ENCODE measurements around the gene RSAD2. TPM values are rescaled to one million over a fixed set of nuclear protein-coding genes. Genes with fewer than 3 reads are reported as not detected.

RSAD2 gene
- total and polyA plus RNA-seq, 2 donors (not counting 1 experiment from before 2014, with no cell fraction given): 0.81 to 1.5 TPM

DNA sequence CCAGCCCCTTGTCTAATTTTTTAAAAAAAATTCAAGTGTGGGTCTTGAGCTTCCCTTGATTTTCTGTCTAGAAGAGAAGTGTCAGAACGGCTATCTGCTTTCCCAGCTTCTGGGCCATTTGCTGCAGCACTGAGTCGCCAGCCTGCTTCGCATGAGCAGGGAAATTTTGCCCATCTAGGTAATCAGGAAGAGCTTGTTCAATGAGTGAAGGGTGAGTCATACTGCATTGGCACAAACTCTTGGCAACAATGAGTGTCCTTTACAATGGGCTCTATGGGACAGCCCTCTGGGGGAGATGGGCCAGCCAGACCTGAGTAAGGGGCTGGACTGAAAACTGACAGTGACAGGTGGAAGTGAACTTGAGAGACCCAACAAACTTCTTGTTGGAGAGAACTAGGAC, 37.3 kb downstream of the RSAD2 start:
- Histone ChIP-seq H3K79me2 (ENCODE audit: control insufficient read depth, insufficient read depth, low read length) (no peaks in the 10 kb centered on the region), H3K27ac (ENCODE audit: low read length in 2 of 2) (no peak overlapping the region), H3K4me3 (ENCODE audit: control extremely low read depth in 1 of 5, extremely low read depth in 1 of 5, insufficient read depth in 1 of 5, low read depth in 2 of 5, low read length in 4 of 5) (no peak overlapping the region), H3K36me3 (replicated peaks in 1 of 2; ENCODE audit: control extremely low read depth in 1 of 2, control insufficient read depth in 1 of 2, extremely low read depth in 1 of 2, insufficient read depth in 2 of 2, low read length in 1 of 2) (no peaks in the 10 kb centered on the region), H3K27me3 (replicated peaks in 1 of 4; ENCODE audit: control extremely low read depth in 1 of 4, control insufficient read depth in 3 of 4, insufficient read depth in 4 of 4, low read length in 3 of 4) (peaks cover 0 to 17% (median 4%) of the 10 kb centered on the region in 4 experiments), H3K9me3 (ENCODE audit: control extremely low read depth in 1 of 3, control insufficient read depth in 2 of 3, insufficient read depth in 1 of 3, low read length in 2 of 3) (peaks cover 0 to 9% (median 0%) of the 10 kb centered on the region in 3 donors), H4K20me1 (ENCODE audit: control insufficient read depth, insufficient read depth, low read length, poor library complexity, severe bottlenecking) (no peaks in the 10 kb centered on the region), H3K4me2 (replicated peaks; ENCODE audit: low read depth, low read length, poor library complexity, severe bottlenecking) (no peak overlapping the region), H3K4me1 (ENCODE audit: control insufficient read depth in 2 of 2, insufficient read depth in 2 of 2, low read length in 2 of 2) (peaks cover 20 to 30% of the 10 kb centered on the region in 2 donors), H2AFZ (ENCODE audit: insufficient read depth, low read depth, low read length, poor library complexity, severe bottlenecking) (no peak overlapping the region), H3K9ac (ENCODE audit: low read length) (no peak overlapping the region)
- WGBS (ENCODE audit: insufficient coverage): 94% methylated on average over 3 of the region's 3 CpGs
- intact Hi-C loops (cut with micrococcal nuclease): loop anchor here (5.0 kb wide), 2 partner anchors 48 to 87 kb away; partner anchors contain the start of gene CMPK2
- H3K4me3 Mint-ChIP-seq: no peak overlapping the region
- ATAC-seq (ENCODE audit: low read depth) (no peak), DNase-seq (no peak)
- peaks cover 18% of the 10 kb centered on the region for H3K4me1 Mint-ChIP-seq
- H3K27me3 Mint-ChIP-seq: peaks cover 8% of the 10 kb centered on the region
- ChIA-PET POLR2A (no interaction called here), CTCF (interaction anchor here (1.0 kb wide), 2 partner anchors 14 to 93 kb away, joined by 3 to 4 read pairs; no protein-coding TSS in a partner anchor)
- TF ChIP-seq EZH2 (IDR thresholded peaks at IDR 0.05; ENCODE audit: borderline replicate concordance, insufficient read depth, low read depth, low read length, poor library complexity, severe bottlenecking) (no peak), CTCF (IDR thresholded peaks at IDR 0.05) (no peak)
- no peak overlapping the region for H3K27ac Mint-ChIP-seq
- no peaks in the 10 kb centered on the region for H3K9me3 Mint-ChIP-seq (ENCODE audit: insufficient read depth)

- Histone ChIP-seq H3K4me1 (ENCODE audit: control insufficient read depth in 2 of 2, insufficient read depth in 2 of 2, low read length in 2 of 2) (peaks cover 14 to 24% of the 10 kb centered on the region in 2 donors), H3K4me2 (replicated peaks; ENCODE audit: low read depth, low read length, poor library complexity, severe bottlenecking) (no peak overlapping the region), H3K79me2 (ENCODE audit: control insufficient read depth, insufficient read depth, low read length) (no peaks in the 10 kb centered on the region), H3K27me3 (replicated peaks in 1 of 4; ENCODE audit: control extremely low read depth in 1 of 4, control insufficient read depth in 3 of 4, insufficient read depth in 4 of 4, low read length in 3 of 4) (peaks cover 0 to 17% (median 4%) of the 10 kb centered on the region in 4 experiments), H3K27ac (ENCODE audit: low read length in 2 of 2) (no peak overlapping the region), H2AFZ (ENCODE audit: insufficient read depth, low read depth, low read length, poor library complexity, severe bottlenecking) (no peak overlapping the region), H4K20me1 (ENCODE audit: control insufficient read depth, insufficient read depth, low read length, poor library complexity, severe bottlenecking) (no peaks in the 10 kb centered on the region), H3K9ac (ENCODE audit: low read length) (no peak overlapping the region), H3K36me3 (replicated peaks in 1 of 2; ENCODE audit: control extremely low read depth in 1 of 2, control insufficient read depth in 1 of 2, extremely low read depth in 1 of 2, insufficient read depth in 2 of 2, low read length in 1 of 2) (no peaks in the 10 kb centered on the region), H3K4me3 (ENCODE audit: control extremely low read depth in 1 of 5, extremely low read depth in 1 of 5, insufficient read depth in 1 of 5, low read depth in 2 of 5, low read length in 4 of 5) (no peak overlapping the region), H3K9me3 (ENCODE audit: control extremely low read depth in 1 of 3, control insufficient read depth in 2 of 3, insufficient read depth in 1 of 3, low read length in 2 of 3) (peaks cover 0 to 9% (median 0%) of the 10 kb centered on the region in 3 donors)
- POLR2A ChIA-PET: no interaction called here
- TF ChIP-seq EZH2 (IDR thresholded peaks at IDR 0.05; ENCODE audit: borderline replicate concordance, insufficient read depth, low read depth, low read length, poor library complexity, severe bottlenecking): no peak
- TF ChIP-seq CTCF (IDR thresholded peaks at IDR 0.05): no peak
- no peak for ATAC-seq (ENCODE audit: low read depth)
- no peaks in the 10 kb centered on the region for H3K9me3 Mint-ChIP-seq (ENCODE audit: insufficient read depth)
- CTCF ChIA-PET: interaction anchor here (1.0 to 2.1 kb wide), 5 partner anchors 10 to 93 kb away, joined by 3 to 15 read pairs (median 4); no protein-coding TSS in a partner anchor
- no peak for DNase-seq
- H3K4me3 Mint-ChIP-seq: no peak overlapping the region
- H3K27me3 Mint-ChIP-seq: peaks cover 8% of the 10 kb centered on the region
- peaks cover 13% of the 10 kb centered on the region for H3K4me1 Mint-ChIP-seq
- H3K27ac Mint-ChIP-seq: no peak overlapping the region
- intact Hi-C loops (cut with micrococcal nuclease): loop anchor here (5.0 kb wide), 2 partner anchors 48 to 87 kb away; partner anchors contain the start of gene CMPK2
- 100% methylated on average over 2 of the region's 2 CpGs for WGBS (ENCODE audit: insufficient coverage)
These were observed 37.8 kb downstream of the RSAD2 start for GRCh38 chr2:6915399-6915798.
